BJ (cell line): ENCODE results near the gene MRPS10. TPM values are rescaled to one million over a fixed set of nuclear protein-coding genes. Genes with fewer than 3 reads are reported as not detected.

Experiments
- CTCF ChIA-PET: fragments of 350-600 bp; formaldehyde crosslinking; extraction: SDS; loops from one replicate; lab custom pipeline; 2021; ENCODE audit warnings: antibody characterized with exemption, inconsistent platforms; lab: Yijun Ruan, JAX
- POLR2A ChIA-PET: fragments of 300-600 bp; sonication (Branson Sonifier 250); formaldehyde crosslinking; extraction: SDS; loops from one replicate; lab custom pipeline; 2021; ENCODE audit warnings: antibody characterized with exemption; lab: Charles Lee
- DNase-seq: peaks from one replicate; pipeline ENCODE4 v3.0.0-alpha.2; 2011; ENCODE audit warnings: low read depth
- H3K27me3 ChIP-seq: 2 replicates; pipeline ENCODE4 v1.6.0; 2011; ENCODE audit warnings: low read length; ENCODE audit not compliant: control insufficient read depth, insufficient read depth
- H3K36me3 ChIP-seq: 2 replicates; pipeline ENCODE4 v1.5.1; 2011; ENCODE audit warnings: low read length; ENCODE audit not compliant: control insufficient read depth, insufficient read depth
- H3K4me3 ChIP-seq: 2 replicates; pipeline ENCODE4 v1.5.1; 2011; ENCODE audit warnings: low read depth, mild to moderate bottlenecking, control low read depth, low read length
- polyA plus RNA-seq: library from polyadenylated mRNA; depleted of rRNA; stranded (reverse); fragments of >200 nt; gene quantifications from 2 replicates; pipeline ENCODE4 v1.2.3, GENCODE V29; 2011
- TF ChIP-seq, protein P1 (sequence below): IDR thresholded peaks from 2 replicates; pipeline ENCODE4 v1.5.1; 2011; ENCODE audit warnings: low read depth, mild to moderate bottlenecking, control low read depth, inconsistent platforms, low read length, moderate library complexity; ENCODE audit not compliant: insufficient read depth

The MRPS10 gene
- polyA plus RNA-seq, 1 experiment, result 26.4 TPM

DNA sequence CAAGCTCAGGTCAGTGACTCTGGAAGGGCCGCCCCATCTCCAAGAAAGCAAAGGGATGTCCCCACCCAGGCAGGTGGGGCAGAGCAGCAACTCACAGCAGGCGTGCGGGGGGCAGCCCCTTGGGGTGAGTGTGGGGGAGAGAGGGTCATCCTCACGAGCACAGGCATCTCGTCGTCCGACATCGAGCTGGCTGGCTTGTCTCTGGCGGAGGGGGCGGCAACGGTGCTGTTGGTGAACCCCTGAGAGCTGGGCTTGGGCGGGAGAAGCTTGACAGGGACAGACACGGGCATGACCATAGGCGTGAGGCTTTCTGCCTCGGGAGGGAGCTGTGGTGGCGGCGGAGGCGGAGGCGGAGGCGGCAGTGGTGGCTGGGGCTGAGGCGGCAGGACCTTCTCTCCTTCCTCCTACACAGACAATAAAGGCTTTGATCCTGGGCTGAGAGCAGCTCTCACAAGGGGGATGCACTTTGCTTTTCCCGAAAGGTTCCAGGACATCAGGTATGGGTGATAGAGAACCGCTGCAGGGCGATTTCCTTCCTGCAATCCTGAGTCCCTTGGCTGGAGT is 45.6 kb upstream of the MRPS10 start:
- ChIA-PET CTCF (interaction anchor here (1.6 to 4.5 kb wide), 3 partner anchors 8 to 283 kb away, joined by 5 to 63 read pairs (median 8); no protein-coding TSS in a partner anchor), POLR2A (no interaction called here)

GRCh38 chr6:42260972-42261371 is 43.3 kb upstream of the MRPS10 start:
- ChIA-PET CTCF (interaction anchor here (0.7 to 4.5 kb wide), 20 partner anchors 8 to 292 kb away, joined by 3 to 63 read pairs (median 4); no protein-coding TSS in a partner anchor), POLR2A (no interaction called here)
- Histone ChIP-seq H3K27me3 (no peaks in the 10 kb centered on the region), H3K36me3 (peaks cover 5% of the 10 kb centered on the region), H3K4me3 (no peak overlapping the region)
- TF ChIP-seq, protein P1, sequence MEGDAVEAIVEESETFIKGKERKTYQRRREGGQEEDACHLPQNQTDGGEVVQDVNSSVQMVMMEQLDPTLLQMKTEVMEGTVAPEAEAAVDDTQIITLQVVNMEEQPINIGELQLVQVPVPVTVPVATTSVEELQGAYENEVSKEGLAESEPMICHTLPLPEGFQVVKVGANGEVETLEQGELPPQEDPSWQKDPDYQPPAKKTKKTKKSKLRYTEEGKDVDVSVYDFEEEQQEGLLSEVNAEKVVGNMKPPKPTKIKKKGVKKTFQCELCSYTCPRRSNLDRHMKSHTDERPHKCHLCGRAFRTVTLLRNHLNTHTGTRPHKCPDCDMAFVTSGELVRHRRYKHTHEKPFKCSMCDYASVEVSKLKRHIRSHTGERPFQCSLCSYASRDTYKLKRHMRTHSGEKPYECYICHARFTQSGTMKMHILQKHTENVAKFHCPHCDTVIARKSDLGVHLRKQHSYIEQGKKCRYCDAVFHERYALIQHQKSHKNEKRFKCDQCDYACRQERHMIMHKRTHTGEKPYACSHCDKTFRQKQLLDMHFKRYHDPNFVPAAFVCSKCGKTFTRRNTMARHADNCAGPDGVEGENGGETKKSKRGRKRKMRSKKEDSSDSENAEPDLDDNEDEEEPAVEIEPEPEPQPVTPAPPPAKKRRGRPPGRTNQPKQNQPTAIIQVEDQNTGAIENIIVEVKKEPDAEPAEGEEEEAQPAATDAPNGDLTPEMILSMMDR, result peak; percentile 61
- DNase-seq, result no peak

More for the DNA sequence above, 45.6 kb upstream of the MRPS10 start:
- no peak overlapping the region for H3K4me3 ChIP-seq
- peaks cover 8% of the 10 kb centered on the region for H3K36me3 ChIP-seq
- no peak for DNase-seq
- TF ChIP-seq, protein P1, result no peak
- H3K27me3 ChIP-seq, result no peaks in the 10 kb centered on the region

DNA sequence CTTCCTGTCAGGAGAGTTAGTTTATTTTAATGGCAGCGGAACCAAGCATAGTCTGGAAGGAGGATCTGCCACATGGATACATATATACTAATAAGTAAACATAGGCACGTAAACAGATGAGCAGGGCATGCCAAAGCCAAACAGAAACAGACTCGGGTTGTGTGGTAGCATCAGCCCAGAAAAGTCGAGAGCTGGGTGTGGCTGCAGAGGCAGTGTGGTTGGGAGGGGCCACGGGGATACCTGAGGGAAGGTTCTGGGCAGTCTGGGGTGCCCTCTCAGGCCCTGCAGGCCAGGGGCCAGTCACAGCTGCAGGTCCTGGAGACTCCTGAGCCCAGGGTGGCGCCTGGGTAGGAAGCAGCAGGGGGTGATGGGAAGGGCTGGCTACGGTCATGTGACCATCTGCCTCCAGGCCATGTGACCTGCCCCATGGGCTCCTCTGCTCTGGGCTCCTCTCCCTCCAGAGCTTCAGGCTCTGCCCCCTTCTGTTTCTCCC is 42.8 kb upstream of the MRPS10 start:
- POLR2A ChIA-PET, result interaction anchor here (0.6 kb wide), 1 partner anchor 193 kb away, joined by 3 read pairs; no protein-coding TSS in a partner anchor
- Histone ChIP-seq H3K36me3 (peaks cover 5% of the 10 kb centered on the region), H3K4me3 (no peak overlapping the region), H3K27me3 (no peaks in the 10 kb centered on the region)
- no peak for DNase-seq
- CTCF ChIA-PET, result interaction anchor here (0.6 to 4.5 kb wide), 16 partner anchors 8 to 293 kb away, joined by 3 to 63 read pairs (median 4); no protein-coding TSS in a partner anchor
- TF ChIP-seq, protein P1, result no peak

DNA sequence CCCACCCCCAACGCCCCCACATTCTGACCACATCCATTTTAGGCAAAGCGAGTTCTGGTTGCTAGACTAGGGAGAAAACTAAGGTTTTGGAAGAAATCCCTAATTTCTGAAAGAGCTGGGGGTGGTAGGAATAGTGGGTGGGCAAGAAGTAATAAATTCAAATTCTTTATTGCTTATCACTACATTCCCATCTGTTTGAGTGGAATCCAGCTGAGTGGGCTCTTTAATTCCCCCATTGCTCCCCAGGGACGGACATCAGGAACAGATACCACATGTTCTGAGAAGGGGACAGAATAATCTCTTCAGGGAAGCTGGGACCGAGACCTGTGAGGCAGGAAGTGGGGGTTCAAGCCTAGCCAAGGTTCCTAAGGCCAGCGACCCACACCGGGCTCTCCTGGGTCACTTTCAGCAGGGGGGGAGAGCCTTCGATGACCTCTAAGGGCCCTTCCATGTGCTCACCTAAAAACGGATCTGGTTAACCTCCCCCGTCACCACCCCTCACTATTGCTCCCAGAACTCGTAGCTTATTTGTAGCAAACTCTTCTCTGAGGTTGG is 42.3 kb upstream of the MRPS10 start:
- Histone ChIP-seq H3K27me3 (no peaks in the 10 kb centered on the region), H3K36me3 (peaks cover 5% of the 10 kb centered on the region), H3K4me3 (no peak overlapping the region)
- TF ChIP-seq, protein P1, result no peak
- ChIA-PET CTCF (interaction anchor here (0.6 to 4.5 kb wide), 14 partner anchors 9 to 293 kb away, joined by 3 to 63 read pairs (median 4); no protein-coding TSS in a partner anchor), POLR2A (interaction anchor here (0.6 kb wide), 1 partner anchor 193 kb away, joined by 3 read pairs; no protein-coding TSS in a partner anchor)
- DNase-seq, result no peak

DNA sequence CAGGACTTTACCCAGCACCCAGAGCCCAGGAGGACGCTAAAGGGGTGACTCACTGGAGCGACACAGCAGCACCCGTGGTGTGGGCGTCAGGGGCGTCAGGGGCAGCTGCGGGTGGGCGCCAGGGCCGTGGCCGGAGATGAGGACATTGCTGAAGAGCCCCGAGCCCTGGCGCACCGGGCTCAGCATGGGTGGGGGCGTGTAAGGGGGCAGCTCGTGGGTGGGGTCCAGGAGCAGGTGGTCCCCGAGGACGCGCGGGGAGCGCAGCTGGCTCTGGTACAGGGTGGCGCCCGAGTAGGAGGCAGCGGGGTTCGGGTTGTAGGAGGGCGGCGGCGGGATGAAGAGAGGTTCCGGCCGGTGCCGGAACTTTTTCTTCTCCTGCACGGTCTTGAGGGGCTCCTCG is 41.6 kb upstream of the MRPS10 start:
- TF ChIP-seq, protein P1, result no peak
- no peaks in the 10 kb centered on the region for H3K27me3 ChIP-seq
- H3K36me3 ChIP-seq, result peaks cover 8% of the 10 kb centered on the region
- ChIA-PET CTCF (interaction anchor here (1.4 to 4.5 kb wide), 5 partner anchors 45 to 294 kb away, joined by 4 to 63 read pairs (median 4); no protein-coding TSS in a partner anchor), POLR2A (no interaction called here)
- no peak overlapping the region for H3K4me3 ChIP-seq
- no peak for DNase-seq
